ENCODE measurements around the gene POLL.

POLL gene

DNA sequence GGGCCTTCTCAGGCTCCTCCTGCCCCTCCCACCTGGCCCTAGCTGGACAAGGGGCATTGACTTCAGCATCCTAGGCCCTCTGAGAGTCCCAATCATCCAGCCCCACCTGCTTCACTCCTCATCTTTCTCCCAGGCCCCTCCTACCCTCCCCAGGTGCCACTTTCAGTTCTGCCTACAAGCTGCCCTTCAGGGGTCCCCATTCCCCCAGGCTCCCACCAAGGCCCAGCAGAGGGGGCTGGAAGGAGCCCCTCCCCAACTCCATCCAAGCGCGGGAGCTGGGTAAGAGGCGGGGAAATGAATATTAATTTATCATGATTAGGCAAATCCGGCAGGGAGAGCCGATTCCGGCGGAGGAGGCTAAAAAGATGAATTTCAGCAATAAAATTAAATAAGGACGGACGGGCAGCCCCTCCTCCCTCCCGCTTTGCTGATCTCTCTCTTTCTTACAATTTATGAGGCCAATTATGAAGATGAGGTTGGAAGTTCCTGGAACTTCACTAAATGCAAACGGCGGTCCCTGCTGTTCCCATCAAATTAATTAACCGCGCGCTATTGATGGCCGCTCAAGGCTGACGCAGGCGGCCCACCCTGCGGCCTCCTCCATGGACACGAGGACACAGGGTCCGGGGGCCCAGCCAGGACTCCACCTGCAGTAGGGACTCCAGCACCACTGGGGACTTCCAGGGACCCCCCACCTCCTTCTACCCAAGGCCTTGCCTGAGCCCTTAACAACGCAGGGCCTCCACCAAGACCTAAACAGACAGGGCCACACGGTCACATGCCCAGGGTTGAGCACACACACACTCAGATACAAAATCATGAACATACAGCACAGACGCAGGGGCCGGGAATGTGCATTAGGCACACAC is 13.9 kb downstream of the POLL start:
- DNase-seq (ENCODE audit: low spot score) (no peak), FAIRE-seq (no peak)

DNA sequence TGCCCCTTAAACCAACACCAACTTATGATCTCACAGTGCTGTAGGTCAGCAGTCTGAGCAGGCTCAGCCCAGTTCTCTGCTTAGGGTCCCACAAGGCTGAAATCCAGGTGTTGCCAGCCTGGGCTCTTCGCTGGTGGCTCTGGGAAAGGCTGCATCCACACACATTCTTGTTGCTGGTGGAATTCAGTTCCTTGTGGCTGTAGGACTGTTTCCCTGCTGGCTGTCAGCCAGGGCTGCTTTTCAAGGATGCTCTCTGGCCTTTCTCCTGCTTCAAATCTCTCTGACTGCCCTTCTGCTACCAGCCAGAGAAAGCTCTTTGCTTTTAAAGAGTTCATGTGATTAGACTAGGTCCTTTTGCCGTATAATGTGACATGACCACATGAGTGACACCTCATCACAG is 15.3 kb downstream of the POLL start:
- DNase-seq (ENCODE audit: low spot score) (no peak), FAIRE-seq (no peak)

DNA sequence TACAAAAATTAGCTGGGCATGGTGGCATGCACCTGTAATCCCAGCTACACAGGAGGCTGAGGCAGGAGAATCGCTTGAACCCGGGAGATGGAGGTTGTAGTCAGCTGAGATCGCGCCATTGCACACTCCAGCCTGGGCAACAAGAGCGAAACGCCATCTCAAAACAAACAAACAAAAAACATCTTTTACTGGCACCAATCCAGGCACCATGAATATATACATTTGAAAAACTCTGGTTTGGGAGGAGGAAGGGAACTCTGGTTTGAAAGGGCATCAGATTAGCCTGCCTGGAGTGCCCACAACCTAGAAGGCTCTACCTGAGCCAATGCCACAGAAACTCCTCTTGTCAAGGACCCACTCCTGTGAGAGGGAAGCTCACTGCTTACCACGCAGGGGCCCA is 15.9 kb downstream of the POLL start:
- FAIRE-seq = no peak

GRCh38 chr10:101571271-101571925 is 16.7 kb downstream of the POLL start:
- DNase-seq (ENCODE audit: low spot score) (no peak), FAIRE-seq (no peak)

More for the DNA sequence above, 15.9 kb downstream of the POLL start:
- DNase-seq (ENCODE audit: low spot score) = no peak

GRCh38 chr10:101570428-101571270 is 17.4 kb downstream of the POLL start:
- DNase-seq (ENCODE audit: low spot score) (no peak), FAIRE-seq (no peak)

GRCh38 chr10:101569622-101570427 is 18.2 kb downstream of the POLL start:
- peak; percentile 9 for FAIRE-seq
- peak; percentile 92 for DNase-seq (ENCODE audit: low spot score)

DNA sequence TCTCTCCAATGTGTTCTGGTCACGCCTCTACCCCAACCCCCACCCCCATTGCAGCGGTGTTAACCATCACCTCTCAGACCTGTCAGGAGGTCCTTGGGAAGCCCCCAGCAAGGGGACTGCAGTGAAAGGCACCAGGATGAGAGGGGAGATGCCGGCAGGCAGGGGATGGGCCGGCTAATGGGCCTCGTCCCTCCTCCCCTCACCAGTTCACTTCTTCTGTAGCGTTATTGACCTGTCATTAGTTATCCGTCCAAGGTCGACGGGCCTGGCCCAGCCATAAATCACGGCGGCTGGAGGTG is 18.8 kb downstream of the POLL start:
- FAIRE-seq = no peak

DNA sequence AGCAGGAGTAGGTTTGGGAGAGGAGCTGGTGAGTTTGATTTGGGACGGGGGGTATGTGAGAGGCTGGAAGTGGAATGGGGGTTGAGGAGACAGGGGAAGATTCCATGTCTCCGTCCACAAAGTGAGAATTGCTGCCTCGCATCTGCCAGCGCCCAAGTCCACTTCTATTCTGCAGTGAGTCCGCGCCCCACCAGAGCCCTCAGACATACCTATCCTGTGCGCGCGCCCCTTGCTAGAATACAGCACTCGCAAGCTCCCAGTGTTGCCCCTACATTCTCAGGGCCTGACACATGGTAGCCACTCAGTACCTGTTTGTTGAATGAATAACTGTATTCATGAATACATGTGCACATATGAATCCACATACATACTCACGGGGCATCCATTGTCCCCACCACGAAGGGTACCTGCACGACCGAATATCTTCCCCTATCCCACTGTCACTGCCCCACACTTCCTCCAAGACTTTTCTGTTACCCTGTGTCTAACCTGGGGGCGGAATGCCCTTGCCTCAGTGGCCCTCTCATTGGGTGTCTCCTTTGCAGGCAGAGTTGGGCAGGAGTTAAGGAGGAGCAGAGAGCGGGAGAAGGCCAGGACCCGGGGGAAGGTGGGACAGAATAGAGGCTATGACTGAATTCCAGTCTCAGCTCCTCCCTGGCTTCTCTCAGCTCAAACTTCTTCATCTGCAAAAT is 19.9 kb downstream of the POLL start:
- DNase-seq (ENCODE audit: low spot score) = no peak
- FAIRE-seq = no peak

More for the DNA sequence above, 18.8 kb downstream of the POLL start:
- no peak for DNase-seq (ENCODE audit: low spot score)

- DNase-seq (ENCODE audit: low spot score) = no peak
- no peak for FAIRE-seq
These were observed 20.7 kb downstream of the POLL start for GRCh38 chr10:101567165-101568006.

DNA sequence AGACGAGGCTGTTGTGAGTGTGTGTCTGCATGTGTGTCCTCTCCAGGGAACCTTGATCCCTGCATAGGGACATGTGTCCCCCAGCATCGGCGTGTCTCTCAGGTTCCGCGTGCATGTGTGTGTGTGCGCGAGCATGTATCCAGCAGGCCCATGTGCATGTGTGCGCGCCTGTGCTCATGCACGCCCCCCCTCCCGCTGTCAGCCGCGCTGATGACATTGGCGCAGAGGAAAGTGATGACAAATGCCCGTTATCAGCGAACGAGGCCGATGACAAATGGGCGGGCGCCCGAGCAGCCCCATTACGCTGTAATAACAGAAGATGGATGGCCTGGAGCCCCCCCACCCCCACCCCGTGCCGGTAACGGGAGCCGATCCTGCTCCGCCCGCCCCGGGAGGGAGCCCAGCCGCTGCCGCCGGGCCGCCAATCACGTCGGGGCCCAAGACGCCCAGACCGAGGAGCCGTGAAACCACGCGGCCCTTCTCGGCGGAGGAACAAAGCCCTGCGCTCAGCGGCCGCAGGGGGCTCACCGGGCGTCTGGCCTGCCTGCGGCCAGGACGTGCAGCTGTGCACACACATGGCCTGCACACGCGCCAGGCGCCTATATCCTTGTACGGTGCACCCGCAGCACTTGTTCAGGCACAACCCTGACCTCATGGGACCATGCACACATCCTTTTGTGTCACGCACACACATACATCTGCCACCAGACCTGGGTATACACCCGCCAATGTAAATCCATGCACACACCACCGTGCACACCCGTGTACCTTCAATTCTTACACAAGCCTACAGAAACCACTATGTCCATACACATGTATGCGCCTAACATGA is 21.5 kb downstream of the POLL start:
- FAIRE-seq (no peak), DNase-seq (ENCODE audit: low spot score) (no peak)

GRCh38 chr10:101565936-101566332 is 22.1 kb downstream of the POLL start:
- FAIRE-seq (no peak), DNase-seq (ENCODE audit: low spot score) (no peak)

GRCh38 chr10:101565370-101565900 is 22.6 kb downstream of the POLL start:
- peak; percentile 53 for FAIRE-seq

DNA sequence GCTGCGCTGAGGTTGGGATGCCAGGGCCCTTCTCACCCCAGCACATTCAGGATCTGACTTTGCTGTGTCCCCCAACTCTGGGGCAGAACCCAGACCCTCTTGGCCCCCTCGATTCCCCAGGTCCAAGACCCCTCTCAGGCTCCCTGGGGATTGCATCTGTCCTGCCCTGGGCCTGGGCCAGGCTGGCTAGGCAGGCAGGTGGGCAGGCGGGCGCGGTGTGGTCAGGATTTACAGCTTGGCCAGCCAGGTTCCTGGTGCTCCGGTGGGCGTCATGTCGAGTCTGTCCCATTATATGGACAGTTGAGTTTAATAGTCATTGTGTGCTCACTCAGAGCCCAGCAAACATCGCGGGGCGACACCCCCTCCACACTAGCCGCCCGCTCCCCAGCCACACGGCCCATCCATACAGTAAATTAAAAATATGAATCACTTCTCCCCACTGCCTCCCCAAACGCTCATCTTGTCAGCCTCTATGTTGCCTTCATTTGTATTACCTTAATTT is 23.5 kb downstream of the POLL start:
- FAIRE-seq (no peak), DNase-seq (ENCODE audit: low spot score) (no peak)

More at GRCh38 chr10:101565370-101565900, 22.6 kb downstream of the POLL start:
- DNase-seq (ENCODE audit: low spot score) = no peak

GRCh38 chr10:101563497-101564040 is 24.5 kb downstream of the POLL start:
- DNase-seq (ENCODE audit: low spot score) (no peak), FAIRE-seq (no peak)

- no peak for DNase-seq (ENCODE audit: low spot score)
- no peak for FAIRE-seq
These were observed 25.1 kb downstream of the POLL start for GRCh38 chr10:101563007-101563406.

DNA sequence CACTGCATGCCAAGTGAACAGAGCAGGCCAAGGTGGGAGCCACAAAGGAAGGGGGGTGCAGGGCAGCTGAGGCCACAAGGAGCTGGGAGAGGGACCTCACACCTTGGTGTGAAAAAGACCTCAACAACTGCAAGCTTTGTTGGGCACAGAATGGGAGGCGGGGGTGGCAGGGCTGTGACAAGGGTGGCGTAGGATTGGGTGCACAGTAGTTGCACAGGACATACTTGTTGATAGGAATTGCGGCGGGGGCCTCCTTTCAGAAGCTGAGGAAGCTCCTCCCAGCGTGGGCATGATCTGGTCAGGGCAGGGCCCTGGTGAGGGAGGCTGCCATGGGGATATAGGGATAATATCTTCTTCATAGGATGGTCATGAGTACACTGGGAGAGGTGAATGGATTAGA is 25.8 kb downstream of the POLL start:
- no peak for FAIRE-seq
- no peak for DNase-seq (ENCODE audit: low spot score)

- FAIRE-seq (peak; percentile 50), DNase-seq (ENCODE audit: low spot score) (no peak)
These were observed 26.8 kb downstream of the POLL start for GRCh38 chr10:101561068-101561915.
